ENCODE results near the gene FABP3.

GRCh38 chr1:31372751-31373055 is 173 bp downstream of the FABP3 start:
- no peak for TF ChIP-seq POLR2A (IDR thresholded peaks at IDR 0.05)
- TF ChIP-seq, protein P1, sequence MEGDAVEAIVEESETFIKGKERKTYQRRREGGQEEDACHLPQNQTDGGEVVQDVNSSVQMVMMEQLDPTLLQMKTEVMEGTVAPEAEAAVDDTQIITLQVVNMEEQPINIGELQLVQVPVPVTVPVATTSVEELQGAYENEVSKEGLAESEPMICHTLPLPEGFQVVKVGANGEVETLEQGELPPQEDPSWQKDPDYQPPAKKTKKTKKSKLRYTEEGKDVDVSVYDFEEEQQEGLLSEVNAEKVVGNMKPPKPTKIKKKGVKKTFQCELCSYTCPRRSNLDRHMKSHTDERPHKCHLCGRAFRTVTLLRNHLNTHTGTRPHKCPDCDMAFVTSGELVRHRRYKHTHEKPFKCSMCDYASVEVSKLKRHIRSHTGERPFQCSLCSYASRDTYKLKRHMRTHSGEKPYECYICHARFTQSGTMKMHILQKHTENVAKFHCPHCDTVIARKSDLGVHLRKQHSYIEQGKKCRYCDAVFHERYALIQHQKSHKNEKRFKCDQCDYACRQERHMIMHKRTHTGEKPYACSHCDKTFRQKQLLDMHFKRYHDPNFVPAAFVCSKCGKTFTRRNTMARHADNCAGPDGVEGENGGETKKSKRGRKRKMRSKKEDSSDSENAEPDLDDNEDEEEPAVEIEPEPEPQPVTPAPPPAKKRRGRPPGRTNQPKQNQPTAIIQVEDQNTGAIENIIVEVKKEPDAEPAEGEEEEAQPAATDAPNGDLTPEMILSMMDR (IDR thresholded peaks at IDR 0.05) = no peak
